HG02884 (cell line): ENCODE data around the gene KCNT2.
"Not testable (repeated sequence)": the region's sequence is repeated elsewhere in the genome, so short reads cannot be mapped to it uniquely, and the experiment has no call there.

Source experiments
- ATAC-seq: cut with Tn5 transposase; IDR thresholded peaks from one replicate; pipeline ENCODE4 v1.9.1; 2021; ENCODE audit warnings: mild to moderate bottlenecking, moderate library complexity; ENCODE audit not compliant: unreplicated experiment

Gene KCNT2

DNA sequence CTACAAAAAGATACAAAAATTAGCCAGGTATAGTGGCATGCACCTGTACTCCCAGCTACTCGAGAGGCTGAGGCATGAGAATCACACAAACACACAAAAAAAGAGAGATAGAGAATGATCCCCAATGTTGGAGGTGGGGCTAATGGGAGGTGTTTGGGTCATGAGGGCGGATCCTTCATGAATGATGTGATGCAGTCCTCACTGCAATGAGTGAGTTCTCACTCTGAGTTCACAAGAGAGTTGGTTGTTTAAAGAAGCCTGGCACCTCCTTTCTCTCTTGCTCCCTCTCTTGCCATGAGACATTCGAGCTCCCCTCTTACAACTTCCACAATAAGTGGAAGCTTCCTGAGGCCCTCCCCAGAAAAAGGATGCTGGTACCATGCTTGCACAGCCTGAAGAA lies 17.3 kb downstream of the KCNT2 start:
- no peak for ATAC-seq

DNA sequence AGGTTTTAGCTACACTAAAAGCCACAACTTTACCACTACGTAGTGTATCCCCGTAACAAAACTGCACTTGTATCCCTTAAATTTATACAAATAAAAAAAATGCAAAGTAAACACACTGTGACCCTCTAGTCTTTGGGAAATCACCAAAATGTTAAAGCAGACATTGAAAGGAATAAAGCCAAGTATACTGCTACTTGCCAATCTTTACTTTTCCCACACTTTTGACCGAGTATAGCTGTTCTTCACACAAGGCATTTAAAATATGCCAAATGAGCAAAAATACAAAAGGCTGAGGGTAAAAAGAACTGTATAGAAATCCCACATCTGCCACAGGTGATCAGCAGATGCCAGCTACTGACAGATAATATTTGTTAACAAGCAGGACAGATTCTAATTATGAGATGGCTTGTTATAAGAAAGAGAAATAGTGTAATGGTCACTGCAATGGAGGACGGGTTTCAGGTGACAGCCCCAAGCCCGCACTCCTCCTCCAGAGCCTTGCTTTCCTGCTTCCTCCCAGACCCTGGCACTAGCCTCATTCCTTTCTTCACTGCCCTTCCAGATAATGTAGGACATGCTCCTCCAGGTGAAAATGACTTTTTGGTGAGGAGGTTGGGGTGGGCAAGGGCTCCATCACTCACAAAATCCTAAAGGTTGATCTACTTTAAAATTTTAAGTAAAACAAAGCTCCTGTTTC lies 18.1 kb downstream of the KCNT2 start:
- no peak for ATAC-seq

DNA sequence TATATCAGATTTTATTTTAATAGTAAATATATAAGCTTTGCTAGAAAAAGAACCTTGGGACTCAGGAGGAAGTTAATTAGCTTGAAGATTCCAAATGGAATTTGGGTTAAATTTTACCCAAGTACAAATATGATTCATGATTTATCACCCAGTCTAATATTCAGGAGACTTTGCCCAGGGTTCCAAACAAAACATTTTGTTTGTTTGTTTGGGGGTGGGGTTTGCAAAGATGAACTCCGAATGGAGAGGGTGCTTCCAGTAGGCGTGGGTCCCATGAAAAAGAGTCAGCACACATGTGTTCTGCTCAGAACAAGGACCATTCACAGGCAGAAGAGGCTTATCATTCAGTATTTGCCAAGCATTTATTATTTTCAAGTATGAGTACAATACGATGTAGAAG lies 23.5 kb downstream of the KCNT2 start:
- no peak for ATAC-seq

DNA sequence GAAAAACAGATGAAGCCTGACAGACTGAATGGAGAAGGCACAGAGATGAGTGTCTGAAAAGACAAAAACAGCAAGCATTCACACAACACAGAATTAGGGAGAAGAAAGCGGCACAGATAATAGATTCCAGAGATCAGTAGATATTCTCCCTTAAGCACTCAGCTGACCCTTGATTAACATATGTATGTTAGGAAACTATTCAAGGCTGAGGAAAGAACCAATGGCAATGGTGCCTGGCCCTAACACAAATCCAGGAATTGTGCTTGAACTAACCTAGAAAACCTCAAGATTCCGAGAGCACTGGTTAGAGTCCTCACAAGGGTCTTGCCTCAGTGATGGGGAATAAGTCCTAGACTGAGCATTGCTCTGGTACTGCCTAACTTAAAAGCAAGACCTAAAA lies 30.9 kb downstream of the KCNT2 start:
- no peak for ATAC-seq

DNA sequence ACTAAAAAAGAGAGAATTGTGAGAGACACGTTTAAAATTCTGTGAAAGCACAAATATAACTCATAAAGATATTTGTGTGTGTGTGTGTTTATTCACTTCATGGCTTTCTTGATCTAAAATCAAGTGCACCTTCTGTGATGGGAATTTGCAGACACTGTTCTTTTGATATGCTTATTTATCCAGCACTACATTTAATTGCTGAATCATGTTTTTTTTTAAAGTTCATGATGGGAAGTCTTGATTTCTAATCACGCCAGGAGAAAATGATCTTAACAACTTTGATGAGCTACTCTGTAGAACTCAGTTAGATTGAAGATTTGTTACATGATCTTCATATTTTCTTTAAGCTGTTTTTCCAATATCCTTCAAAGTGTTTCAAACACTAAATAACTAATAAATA lies 35.0 kb downstream of the KCNT2 start:
- ATAC-seq = no peak

DNA sequence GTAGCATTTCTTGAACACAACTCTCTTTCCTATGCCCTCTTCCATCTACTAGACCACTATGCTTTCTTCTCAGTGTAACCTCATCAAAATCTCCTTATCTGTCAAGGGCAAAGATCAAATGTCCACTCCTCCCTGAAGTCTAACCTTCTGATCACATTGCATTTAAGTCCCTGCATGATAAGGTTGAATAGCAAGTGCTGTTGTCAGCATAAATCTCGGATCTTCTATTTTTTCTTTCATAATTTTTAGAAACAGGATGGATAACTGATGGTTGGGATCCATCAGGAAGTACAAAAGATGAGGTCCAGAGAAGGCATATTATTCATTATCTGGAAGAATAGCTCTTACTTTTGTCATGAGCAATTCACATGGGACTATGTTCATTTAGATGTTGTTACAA lies 41.0 kb downstream of the KCNT2 start:
- no peak for ATAC-seq

DNA sequence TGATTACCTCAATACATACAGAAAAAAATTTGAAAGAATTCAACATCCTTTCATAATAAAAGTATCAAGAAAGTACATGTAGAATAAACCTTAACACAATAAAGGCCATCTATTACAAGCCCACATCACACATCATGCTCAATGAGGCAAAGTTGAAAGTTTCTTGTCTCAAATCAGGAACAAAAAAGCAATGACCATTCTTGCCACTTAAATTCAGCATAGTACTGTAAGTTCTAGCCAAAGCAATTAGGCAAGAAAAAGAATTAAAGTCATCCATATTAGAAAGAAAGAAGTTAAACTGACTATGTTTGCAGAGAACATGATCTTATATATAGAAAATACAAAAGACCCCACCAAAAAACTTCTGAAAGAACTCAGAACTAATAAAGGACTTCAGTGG lies 44.5 kb downstream of the KCNT2 start:
- ATAC-seq = no peak

DNA sequence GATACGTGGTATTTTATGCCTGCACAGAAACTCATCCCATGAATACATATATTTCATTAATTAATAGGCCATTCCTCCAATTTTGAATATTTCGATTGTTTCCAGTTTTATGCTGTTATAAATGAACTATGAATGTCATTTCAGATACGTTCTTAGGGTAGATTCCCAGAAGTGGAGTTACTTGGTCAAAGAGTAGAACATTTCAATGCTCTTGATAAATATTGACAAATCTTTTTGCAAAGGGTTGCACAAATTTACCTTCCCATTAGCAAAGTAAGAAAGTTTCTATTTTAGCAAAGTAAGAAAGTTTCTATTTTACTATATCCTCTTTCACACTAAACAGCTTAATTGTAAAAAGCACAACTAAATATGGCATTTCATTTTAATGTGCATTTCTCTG lies 48.9 kb downstream of the KCNT2 start:
- no peak for ATAC-seq

DNA sequence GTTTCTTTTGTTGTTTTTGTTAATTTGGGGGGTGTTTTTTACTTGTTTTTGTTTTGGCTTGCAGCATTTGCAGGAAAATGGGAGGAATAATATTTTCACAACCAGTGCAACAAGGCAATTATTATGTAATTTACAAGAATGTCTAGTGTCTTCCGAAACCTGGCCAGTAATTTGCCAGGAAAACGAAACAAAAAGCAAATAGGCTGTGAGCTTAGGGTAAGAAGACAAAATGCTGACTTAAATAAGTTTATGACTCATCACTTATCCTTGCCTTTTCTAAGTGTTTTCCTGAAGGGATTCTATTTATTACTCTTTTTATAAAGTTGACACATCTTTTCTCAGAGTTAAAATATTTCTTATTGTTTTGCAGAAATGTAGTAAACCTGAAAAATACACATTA lies 49.8 kb downstream of the KCNT2 start:
- no peak for ATAC-seq

DNA sequence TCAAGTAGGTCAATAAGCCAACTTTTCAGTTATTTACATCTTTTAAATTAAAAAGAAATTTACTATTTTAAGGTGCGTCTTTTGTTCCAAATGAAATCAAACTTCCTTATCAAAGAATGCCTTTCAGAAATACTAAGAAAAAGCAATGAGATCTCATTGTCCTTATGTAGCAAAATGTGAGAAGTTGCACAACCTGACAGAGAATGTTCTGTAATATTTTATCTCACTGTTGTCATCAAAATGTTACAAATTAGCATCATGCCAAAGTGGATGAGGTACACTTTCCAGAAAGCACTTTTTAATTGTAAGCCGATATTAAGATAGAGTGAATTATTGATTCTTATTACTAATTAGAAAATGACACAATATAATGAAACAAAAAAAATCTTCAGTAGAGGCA lies 50.4 kb downstream of the KCNT2 start:
- no peak for ATAC-seq

DNA sequence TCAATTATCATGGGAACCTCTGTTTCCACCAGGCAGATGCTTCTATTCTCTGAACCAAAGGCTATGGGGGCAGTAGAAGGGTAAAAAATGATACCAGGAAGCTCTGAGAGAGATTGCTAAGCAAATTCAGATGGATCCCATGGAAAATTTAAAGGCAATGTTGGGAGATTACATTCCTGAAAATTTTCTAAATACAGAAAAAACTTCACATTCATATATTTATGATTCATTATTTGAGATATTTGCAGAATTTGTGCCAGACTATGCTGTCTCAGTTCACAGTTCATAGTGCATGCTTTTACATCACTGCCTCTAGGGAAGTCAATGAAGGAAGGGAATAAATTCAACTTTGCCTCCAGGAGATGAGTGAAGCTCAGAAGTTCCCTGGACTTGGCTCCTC lies 57.5 kb downstream of the KCNT2 start:
- ATAC-seq = no peak

DNA sequence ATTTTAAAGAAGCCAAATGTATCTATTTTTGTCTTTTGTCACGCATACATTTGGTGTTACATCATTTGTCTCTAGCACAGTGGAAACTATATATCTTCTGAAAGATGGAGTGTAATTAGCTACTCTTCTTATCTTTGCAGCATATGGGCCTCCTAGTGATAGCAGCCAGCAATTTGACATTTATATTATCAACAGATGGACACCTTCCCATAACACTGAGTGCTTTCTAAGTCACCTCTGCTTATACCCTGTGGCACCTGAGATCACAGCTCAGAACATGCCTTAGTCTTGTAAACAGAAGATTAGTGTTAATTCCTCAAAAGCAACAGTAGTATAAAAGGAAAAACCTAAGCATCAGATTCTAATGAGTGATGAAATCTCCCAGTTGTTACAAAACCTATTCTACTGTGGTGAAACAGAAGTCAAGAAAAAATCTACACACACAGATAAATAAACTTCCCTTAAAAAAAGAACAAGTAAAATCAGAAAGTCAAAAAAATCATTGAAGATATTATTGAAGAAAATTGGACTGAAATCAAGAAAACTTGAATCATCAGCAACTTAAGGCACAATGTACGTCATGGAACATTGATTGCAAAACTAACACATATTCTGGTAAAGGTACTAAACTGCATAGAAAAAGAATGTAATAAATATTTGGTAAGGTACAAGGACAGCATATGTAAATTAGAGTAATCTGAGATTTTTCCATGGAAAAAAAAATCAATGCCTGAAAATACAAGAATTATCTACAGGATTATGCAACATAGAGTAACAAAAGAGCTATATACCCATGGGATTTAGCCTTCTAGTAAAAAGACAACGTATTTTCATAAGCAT lies 61.7 kb downstream of the KCNT2 start:
- no peak for ATAC-seq

DNA sequence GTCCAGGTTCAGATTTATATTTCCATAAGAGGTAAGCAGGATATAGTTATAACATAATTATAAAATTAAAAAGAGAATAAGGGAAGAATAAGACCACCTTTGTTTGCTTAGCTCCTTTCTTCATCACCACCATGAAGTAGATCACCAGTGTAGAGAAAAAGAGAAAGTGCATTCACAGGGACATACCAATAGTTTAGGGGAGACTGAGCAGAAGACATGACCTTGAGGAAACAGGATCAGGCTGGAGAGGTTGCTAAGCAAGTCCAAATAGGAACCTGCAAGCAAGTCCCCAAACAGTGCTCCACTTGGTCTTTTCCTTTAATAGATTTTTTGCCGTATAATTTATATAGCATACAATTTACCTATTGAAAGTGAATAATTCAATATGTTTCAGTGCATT lies 63.0 kb downstream of the KCNT2 start:
- no peak for ATAC-seq

DNA sequence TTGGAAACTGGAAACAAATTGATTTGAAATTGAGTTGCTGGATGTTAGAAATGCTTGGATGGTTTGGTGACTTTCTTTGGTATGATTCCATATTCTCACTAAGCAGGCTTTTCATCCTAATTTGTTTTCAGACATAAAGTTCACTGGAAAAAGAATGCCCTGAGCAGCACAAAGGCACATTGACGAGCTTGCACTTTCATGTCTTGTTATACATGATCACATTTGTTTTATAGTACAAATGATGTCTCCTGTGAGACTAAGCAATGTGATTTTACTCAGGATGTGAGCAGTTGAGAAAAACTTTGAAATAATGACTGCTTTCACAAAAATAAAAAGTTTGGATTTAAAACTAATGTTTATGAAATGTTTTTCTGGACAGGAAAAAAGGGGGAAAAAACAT lies 63.6 kb downstream of the KCNT2 start:
- no peak for ATAC-seq

DNA sequence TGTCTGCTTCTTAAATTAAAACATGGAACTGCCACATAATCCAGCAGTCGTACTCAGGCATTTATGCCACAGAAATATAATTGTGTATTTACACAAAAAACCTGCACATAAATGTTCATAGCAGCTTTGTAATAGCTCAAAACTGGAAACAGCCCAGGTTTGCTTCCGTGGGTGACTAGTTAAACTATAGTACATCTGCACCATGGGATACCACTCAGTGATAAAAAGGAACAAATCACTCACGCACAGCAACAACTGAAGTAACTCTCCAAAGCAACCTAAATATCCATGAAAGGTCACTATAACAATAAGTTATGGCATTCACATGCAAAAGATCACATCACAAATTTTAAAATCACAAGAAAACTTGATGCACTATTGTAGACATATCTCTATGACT lies 64.4 kb downstream of the KCNT2 start:
- ATAC-seq = no peak

DNA sequence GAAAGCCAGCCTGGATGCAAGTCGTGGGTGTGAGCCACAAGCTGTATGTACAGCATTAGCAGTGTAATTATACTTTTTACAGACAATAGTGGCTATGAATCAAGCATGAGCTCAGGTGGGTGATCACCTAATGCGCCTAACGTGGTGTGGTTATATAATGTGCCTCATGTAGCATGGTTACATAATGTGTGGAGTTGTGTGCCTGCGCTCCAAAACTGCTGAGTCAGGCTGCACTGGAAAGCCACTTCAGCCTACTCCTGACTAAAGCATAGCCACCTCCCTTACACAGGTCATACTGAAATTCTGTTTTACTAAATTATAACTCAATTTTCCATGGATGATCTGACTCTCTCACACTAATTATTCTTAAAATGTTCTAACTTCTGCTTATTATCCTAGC lies 69.8 kb downstream of the KCNT2 start:
- no peak for ATAC-seq

DNA sequence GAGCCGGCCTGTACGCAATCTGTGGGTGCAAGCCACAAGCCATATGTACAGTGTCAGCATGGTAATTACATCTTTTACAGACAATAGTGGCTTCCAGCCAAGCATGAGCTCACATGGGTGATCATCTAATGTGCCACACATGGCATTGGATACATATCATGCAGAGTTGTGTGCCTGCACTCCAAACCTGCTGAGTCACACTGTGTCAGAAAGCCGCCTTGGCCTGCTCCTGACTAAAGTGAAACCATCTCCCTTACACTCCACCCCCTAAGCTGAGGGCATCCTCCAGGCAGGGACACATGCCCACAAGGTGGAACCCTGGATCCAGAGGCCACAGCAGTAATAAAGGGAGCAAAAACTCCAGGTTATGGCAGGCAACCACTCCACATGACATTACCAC lies 72.5 kb downstream of the KCNT2 start:
- no peak for ATAC-seq

DNA sequence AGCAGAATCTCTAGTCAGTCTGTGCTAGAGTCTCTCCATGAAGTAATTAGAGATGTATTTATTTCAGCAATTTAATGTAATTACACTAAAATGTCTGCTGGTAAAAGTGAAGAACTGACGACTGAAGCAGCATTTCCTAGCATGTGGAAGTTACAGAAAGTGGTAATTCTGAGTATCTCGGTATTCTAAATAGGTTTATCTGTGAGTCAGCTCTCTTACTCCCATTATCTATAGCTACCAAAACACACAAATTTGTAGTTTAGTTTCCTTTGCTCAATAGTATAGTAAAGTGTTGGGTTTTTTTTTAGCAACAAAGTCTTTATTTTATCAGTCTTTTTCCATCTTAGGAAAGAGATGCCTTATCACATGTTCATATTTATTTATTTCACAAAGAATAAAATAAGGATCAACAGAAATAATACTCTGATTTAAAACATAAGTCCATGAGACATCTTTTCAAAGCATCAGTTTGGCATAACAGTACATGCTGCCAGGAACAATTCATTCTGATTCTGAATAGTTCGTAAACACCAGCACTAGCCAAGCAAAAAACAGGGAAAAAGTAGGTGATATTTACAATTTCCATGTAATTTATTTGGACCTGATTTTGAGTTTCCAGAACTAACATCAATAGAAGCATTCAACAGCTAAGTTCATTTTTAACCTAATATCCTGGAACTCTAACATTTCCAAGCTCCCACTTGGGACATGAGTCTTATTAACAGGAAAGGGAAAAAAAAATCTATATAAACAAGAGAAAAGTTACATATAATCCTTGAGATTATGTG lies 76.3 kb downstream of the KCNT2 start:
- no peak for ATAC-seq

DNA sequence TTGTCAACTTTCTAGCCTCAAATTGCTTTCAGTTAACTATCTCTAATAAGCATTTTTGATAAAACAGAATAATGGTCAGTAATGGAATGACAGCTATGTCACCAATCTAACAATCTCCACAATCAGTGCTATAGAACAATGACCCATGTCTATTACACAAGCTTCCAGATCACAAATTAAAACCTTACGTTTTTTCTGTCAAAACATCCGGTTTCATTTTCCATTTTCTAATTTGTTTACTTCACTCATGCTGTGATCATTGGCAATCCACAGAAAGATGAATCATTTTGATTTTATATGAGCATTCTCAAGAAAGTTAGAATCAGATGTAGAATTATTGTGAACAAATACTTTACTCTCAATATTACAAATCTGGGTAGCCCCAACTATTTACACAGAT lies 80.3 kb downstream of the KCNT2 start:
- no peak for ATAC-seq

DNA sequence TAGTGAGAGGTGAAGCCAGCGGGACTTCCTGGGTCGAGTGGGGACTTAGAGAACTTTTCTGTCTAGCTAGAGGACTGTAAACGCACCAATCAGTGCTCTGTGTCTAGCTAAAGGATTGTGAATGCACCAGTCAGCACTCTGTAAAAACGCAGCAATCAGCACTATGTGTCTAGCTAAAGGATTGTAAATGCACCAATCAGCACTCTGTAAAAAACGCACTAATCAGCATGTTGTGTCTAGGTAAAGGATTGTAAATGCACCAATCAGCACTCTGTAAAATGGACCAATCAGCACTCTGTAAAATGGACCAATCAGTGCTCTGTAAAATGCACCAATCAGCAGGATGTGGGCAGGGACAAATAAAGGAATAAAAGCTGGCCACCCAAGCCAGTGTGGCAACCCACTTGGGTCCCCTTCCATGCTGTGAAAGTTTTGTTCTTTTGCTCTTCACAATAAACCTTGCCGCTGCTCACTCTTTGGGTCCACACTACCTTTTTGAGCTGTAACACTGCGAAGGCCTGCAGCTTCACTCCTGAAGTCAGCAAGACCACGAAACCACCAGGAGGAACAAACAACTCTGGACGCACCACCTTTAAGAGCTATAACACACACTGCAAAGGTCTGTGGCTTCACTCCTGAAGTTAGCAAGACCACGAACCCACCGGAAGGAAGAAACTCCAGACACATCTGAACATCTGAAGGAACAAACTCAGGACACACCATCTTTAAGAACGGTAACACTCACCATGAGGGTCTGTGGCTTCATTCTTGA lies 85.5 kb downstream of the KCNT2 start:
- not testable (repeated sequence) for ATAC-seq

DNA sequence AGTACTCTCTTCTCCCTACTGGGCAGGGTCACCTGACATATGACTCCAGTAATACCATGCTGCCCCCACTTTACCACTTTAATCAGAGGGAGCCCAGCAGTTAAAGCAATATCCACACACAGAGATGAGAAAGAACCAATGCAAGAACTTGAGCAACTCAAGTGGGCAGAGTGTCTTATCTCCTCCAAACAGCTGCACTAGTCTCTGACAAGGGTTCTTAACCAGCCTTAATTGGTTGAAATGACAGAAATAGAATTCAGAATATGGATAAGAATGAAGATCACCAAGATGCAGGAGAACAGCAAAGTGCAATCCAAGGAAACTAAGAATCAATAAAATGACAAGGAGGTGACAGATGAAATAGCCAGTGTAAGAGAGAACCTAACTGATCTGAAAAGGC lies 91.0 kb downstream of the KCNT2 start:
- no peak for ATAC-seq
